GM18505 (cell line): ENCODE measurements around the gene CCDC80.

Source experiments
- ATAC-seq: cut with Tn5 transposase; IDR thresholded peaks from one replicate; pipeline ENCODE4 v1.9.1; 2021; ENCODE audit not compliant: unreplicated experiment
- POLR2A ChIP-seq: IDR thresholded peaks from 4 replicates; pipeline ENCODE4 v1.6.1; 2011; ENCODE audit warnings: borderline replicate concordance; ENCODE audit not compliant: insufficient read depth, insufficient read length; ENCODE audit errors: extremely low read depth

The CCDC80 gene

DNA sequence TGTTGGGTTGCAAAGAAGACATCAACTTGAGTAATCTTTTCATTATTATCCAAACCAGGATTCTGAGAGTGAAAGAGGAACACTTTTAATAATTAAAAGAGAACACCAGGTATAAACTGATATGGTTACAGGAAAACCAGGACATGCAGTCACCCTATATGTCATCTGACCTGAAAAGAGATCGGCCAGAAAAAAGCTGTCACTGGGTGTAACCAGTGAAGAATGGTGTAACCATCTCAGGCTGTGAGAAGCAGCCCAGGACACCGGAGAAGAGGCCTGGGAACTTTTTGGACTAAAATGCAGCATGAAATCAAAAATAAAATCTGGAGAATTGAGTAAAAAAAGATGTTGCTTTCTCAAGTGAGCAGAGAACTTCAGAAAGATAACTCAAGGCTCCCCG lies 10.1 kb upstream of the CCDC80 start:
- no peak for ATAC-seq
- TF ChIP-seq POLR2A, result no peak

DNA sequence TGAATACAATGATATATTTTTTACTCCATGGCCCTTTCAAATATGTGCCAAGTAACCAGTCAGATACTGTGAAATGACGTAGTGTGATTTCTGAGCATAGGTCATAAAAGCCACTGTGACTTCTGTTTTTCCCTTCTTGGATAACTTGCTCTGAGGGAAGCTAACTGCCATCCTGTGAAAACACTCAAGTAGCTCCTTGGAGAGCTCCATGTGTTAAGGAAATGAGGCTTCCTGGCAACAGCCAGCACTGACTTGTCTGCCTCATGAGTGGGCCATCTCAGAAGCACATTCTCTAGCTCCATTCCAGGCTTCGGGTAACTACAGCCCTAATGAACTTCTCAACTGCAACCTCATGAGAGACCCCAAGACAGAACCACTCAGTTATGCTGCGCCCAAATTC lies 9.5 kb upstream of the CCDC80 start:
- TF ChIP-seq POLR2A, result no peak
- ATAC-seq, result no peak

DNA sequence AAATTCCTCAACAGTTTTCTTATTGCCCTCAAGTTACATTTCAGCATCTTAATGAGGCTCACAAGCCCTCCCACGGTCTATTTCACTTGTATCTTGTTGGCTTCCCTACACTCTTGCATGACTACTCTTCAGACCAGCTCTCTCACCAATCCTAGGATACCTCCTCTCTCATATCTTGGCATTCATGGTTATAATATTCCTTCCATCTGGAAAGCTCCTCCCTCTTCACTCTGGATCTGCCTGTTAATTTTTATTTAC lies 8.5 kb upstream of the CCDC80 start:
- no peak for TF ChIP-seq POLR2A
- no peak for ATAC-seq

DNA sequence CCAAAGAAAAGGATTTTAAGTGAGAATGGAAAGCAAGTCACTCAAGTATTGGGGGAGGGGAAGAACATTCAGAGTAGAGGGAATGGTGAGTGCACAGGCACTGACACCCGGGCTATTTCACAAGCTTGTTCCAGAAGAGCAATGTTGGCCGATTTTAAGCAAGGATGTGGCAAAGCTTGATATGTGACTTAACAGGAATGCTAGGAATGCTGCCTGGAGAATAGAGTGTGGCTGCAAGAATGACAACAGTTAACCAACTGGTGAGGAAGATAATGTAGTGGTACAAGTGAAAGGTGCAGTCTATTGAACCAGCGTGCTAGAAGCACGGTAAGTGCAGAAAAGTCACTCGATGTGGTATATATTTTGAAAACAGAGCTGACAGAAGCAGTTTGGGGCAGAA lies 6.2 kb upstream of the CCDC80 start:
- TF ChIP-seq POLR2A, result no peak
- ATAC-seq, result no peak

DNA sequence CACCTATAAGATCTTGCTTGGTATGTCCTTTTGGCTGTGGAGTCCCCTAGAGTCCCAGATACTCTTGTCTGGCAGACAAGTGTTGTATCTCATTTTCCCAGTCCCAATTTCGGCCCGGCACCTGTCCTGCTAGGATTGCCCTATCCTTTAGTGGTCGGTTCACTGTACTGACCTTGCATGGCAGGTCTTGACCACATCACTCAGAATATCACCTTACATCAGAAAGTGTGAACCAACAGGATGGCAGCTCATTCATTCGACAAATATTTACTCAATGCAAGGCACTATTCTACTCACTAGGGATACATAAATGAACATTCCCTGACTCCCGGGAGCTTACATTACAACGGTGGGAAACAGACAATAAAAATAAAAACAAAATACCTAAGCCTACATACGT lies 5.7 kb upstream of the CCDC80 start:
- no peak for TF ChIP-seq POLR2A
- no peak for ATAC-seq

DNA sequence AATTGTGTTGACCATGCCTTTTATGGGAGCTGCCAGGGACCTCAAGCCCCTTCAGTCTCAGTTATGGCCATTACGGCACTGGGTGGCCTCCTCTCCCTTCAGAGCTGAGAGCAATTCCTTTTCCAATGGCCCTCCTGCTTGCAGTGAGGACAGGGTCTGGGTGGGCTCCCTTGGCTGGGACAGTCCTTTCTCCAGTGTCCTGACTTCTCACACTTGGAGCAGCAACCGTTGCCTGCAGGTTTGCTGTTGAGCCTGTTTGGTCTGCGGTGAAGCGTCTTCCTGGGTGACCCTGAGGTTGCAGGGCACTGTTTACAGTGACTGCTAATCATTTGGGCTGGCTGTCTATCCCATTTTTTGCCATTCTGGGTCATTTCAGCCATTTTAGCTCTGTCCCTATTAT lies 3.5 kb upstream of the CCDC80 start:
- TF ChIP-seq POLR2A, result no peak
- ATAC-seq, result no peak

DNA sequence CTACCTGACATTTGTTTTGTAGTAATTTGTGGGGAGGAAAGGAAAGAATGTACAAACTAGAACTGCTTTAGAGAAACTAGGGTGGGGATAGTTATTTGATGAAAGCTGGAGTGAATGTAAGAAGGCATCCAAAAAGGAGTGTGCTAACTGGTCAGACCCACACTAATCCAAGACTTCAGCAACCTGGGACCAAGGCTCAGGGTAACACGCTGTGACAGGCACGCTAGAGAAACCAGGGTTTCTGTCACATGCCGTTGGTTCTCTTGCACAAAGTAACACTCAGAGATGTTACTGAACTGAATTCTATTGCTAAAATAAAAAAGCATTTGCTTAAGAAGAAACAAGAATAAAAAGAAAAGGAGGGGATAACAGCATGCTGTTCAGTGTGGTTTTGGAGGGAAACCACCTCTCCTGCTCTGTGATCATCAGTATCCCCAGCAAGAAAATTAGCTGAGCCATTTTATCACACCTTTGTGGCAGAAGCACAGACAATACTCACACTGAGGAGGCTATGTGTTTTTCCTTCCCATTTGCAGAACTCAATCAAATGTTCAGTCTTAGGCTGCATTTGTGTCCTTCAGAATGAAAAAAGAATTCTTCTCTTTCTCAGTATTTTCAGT lies 2.8 kb upstream of the CCDC80 start:
- no peak for TF ChIP-seq POLR2A
- ATAC-seq, result no peak

DNA sequence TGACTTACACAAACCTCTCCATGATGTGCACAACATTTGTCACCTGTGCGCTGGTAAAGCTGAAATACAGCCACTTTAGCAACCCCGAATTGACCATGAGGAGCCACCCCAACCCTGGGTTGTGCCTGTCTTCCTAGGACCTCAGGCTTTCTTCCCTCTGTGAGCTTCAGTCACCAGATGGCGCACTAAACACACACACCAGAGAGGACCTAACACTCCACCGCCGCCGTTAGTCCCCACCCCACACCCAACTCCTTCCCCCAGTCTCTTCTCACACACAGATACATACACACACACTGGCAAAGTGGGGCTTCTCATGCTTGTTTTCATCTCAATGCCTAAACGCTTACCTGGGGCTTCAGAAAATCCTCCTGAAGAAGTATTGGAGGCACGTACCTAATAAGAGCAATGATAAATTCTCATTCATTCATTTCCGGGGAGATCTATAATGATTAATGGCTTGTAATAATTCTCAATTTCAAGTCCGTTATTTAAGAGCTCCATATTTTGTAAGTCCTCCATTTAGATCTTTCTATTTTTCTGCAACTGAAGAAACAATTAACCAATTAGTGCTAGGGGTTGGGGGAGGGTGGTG lies 2.1 kb upstream of the CCDC80 start:
- no peak for TF ChIP-seq POLR2A
- peak; percentile 75 for ATAC-seq

DNA sequence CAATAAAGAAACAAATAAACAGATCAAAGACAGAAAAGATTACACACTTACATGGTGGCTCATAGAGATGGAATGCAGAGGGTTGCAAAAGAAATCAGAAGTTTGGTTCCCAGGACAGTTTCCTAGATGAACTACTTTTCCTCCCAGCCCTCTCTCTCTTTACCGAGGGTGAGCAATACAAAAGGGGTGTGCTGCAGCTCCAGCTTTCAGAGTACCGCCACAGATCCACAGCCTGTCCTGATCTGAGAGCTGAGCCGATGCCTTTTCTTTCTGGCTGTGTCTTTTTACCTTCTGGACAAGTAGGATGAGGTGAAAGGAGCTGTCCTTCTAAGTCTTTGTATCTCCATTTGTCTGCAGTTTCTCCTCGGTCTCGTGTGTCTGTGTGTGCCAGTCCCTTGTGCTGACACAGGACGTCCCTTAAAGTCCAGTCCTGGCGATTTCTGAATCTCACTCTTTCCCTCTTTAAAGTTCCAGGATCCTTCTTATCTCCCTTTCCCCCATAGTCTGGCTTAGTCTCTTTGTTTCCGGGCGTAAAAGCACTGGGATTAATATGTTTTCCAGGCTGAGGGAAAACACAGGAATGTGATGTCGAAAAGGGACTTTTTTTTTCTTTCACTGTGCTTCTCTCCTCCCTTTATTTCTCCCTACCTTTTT lies 540 bp downstream of the CCDC80 start:
- no peak for TF ChIP-seq POLR2A
- no peak for ATAC-seq

DNA sequence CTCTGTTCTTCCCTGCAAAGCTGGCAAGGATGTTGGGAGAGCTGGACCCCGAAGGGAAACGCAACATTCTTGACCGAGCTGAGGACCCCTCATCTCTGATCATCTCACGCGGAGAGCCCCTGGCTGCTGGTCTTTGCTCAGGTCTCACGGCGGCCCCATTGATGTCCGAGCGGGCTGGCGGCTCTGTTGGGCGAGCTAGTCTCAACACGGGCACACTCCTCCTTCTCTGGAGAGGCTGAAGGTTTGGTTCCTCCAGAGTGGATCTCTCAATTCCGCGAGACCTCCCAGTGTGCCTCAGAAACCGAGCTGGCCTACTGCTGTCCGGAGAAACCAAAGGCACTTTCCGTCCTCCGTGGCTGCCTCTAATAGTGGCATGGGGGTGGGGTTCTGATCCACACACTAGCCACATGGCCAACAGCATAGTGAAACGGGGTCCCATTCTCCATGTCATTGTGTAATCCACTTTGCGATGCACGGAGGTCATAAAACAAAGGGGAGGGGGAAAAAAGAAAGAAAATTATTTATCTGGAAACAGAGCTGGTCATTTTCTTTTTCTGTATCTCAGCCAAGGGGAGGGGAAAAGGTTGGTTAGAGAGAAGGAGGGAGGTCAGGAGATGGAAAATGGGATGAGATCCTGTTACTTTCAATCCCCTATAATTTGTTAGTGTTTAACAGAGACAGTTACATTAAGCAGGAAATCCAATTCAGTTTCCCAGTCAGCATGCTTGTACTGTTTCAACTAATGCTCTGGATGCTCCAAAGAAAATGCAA lies 1.3 kb downstream of the CCDC80 start:
- no peak for TF ChIP-seq POLR2A
- no peak for ATAC-seq

DNA sequence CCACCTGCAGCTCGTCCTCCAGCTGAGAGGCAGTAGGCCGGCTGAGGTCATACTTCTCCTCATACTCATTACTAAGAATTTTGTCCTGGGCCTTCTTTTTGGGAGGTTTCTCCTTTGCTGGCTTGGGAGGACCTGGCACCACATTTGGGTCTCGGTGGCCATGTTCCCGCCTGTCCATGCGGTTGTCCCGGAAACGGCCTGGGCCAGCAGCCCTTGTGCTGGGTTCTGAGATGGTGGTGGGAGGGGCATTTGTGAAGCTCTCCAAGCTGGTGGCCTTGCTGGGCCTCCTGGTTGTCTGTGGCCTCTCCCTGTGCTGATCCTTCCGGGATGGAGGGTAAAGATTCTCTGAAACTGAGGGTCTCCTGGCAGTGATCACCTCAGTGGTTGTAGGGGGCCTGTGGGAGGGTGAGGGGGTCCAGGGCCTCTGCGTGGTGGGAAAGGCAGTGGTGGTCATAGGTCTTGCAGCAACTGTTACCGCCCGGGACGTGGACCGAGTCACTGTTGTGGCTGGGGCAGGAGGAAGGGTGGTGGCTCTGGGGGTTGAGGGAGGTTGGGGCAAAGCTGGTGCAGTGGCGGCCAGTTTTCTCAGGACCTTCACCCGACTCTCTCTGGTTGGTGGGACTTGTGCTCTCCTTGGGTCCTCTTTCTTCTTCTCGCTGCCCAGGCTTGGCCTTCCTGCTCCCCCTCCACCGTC lies 2.5 kb downstream of the CCDC80 start:
- no peak for ATAC-seq
- TF ChIP-seq POLR2A, result no peak

DNA sequence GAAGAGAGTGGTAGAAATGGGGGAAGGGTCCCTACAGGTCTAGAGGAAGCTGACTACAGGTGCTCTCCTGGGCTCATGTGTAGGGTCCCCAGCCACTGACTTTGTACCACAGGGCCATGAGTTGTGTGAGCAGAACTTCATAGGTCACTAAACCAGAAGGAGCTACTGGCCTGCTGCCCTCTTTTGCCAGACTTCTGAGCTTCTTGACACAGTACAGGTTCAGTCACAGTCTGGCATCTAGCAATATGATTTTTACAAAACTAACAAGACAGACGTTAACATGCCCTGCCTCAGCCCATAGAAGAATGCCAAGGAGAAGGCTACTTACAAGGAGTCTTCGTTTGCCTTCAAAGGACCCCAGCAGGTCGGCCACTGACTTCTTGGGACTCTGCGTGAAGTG lies 3.2 kb downstream of the CCDC80 start:
- TF ChIP-seq POLR2A, result no peak
- ATAC-seq, result no peak

DNA sequence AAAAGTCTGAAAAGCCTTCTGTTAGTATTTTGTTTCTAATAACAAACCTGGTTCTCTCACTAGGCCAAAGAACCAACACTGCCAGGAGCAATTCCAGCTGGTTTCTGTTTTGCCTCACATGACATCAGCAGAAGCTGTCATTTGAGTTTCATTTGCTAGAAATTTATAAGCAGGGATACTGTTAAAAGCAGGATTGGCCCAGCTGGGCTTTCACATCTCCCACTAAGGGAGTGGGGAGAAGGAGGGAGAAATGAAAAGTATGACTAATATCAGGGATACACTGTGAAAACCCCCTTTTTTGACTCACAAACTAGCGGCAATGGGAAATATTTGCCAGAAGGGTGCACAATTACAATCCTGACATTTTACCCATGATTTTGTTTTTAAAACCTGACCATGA lies 5.3 kb downstream of the CCDC80 start:
- no peak for TF ChIP-seq POLR2A
- no peak for ATAC-seq
